Stromal cell of bone marrow (primary cell): ENCODE results near the gene AKR1E2.
A peak's percentile ranks its signal among the peaks of the same experiment; 100 is the strongest.
"Not testable (repeated sequence)": the region's sequence is repeated elsewhere in the genome, so short reads cannot be mapped to it uniquely, and the experiment has no call there.

Experiments
- DNase-seq: peaks from one replicate; pipeline ENCODE4 v3.0.0-alpha.2; 2012; ENCODE audit warnings: low read depth

AKR1E2 gene

GRCh38 chr10:4813496-4813895 is 12.5 kb upstream of the AKR1E2 start:
- DNase-seq, result no peak

DNA sequence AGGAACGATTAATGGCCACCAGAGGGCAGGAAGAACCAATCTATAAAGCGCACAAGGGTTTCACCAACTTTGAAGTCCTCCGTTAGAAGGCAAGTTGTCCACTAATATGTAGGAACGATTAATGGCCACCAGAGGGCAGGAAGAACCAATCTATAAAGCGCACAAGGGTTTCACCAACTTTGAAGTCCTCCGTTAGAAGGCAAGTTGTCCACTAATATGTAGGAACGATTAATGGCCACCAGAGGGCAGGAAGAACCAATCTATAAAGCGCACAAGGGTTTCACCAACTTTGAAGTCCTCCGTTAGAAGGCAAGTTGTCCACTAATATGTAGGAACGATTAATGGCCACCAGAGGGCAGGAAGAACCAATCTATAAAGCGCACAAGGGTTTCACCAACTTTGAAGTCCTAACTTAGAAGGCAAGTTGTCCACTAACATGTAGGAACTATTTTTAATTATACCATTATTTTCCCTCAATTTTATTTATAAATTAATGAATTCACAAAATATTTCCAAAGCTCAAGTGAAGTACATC is 10.3 kb upstream of the AKR1E2 start:
- DNase-seq, result not testable (repeated sequence)

DNA sequence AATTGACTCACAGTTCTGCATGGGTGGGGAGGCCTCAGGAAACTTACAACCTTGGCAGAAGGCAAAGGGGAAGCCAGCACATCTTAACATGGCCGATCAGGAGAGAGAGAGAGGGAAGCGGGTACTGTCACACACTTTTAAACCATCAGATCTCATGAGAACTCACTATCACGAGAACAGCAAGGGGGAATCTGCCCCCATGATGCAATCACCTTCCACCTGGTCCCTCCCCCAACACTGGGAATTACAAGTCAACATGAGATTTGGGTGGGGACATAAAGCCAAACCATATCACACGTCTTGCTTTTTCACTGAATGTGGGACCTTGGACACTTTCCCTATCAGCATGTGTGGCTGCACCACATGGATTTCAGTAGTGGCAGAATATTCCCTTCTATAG is 9.0 kb upstream of the AKR1E2 start:
- DNase-seq, result no peak

DNA sequence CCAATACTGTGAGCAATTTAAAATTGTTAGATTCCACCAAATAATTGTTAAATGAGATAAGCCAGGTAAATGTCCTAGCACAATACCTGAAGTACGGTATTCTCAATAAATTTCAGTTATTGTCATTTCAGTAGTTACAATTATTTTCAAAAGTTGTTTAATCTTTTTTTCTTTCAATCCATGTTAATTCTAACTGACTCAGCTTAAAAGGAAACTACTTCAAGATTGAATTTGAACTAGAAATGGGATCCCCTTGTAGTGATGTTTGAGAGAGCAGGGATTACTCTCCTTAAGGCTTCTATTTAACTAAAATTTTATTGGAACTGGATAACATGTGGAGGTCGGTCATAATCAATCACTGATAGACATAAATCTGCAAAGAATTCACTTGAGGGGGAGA is 6.9 kb upstream of the AKR1E2 start:
- no peak for DNase-seq

DNA sequence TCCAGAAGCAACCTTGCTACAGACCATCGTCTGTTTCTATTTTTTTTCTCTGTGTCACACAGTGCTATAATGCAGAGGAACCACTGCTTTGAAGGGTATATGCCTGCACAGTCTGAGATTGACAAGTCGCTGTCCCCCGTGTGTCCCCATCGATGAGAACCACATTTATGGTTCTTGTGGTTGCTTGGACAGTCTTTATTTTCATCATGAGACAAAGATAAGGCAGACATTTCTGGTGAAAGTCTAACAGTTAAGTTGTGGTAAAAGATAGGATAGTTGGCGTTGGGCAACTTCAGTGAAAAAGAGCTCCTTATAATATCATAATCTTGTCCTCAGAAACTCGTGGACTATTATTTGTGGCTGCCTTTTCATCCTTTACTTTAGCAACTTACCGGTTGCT is 6.3 kb upstream of the AKR1E2 start:
- no peak for DNase-seq

GRCh38 chr10:4820804-4821401 is 5.1 kb upstream of the AKR1E2 start:
- DNase-seq, result peak; percentile 47

DNA sequence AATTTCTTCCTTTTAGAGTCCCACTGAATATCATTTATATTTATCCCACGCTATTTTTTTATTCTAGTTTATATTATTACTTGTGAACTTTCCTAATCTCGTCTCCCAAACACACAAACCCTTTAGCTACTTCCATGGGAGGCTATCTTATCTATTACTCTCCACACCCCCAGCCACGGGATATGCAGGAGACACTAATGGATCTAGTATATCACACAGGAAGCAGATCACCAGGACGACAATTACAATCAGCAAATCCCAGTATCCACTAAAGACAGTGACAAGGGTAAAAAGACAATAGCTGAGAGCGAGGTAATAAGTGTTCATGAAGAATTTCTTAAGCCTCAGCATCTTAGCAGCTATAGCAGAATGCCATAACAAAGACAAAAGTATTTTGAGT is 3.8 kb upstream of the AKR1E2 start:
- DNase-seq, result no peak

GRCh38 chr10:4824791-4825310 is 1.2 kb upstream of the AKR1E2 start:
- no peak for DNase-seq

GRCh38 chr10:4825456-4825867 is 545 bp upstream of the AKR1E2 start:
- no peak for DNase-seq

DNA sequence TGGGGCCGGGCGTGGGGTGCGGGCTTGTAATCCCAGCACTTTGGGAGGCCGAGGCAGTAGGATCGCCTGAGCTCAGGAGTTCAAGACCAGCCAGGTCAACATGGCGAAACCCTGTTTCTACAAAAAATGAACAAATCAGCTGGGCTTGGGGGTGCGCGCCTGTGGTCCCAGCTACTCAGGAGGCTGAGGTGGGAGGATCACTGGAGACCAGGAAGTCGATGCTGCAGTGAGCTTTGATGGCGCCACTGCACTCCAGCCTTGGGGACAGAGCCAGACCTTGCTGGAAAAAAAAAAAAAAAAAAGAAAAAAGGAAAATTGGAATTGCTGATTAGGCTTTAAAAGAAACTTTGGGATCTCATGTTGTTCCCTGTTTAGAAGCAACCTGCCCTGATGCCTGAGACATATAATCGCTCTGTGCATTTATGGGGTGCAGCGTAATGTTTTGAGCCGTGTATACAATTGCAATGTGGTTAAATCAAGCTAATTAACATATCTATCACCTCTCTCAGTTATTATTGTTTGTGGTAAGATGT is 851 bp downstream of the AKR1E2 start:
- DNase-seq, result no peak

DNA sequence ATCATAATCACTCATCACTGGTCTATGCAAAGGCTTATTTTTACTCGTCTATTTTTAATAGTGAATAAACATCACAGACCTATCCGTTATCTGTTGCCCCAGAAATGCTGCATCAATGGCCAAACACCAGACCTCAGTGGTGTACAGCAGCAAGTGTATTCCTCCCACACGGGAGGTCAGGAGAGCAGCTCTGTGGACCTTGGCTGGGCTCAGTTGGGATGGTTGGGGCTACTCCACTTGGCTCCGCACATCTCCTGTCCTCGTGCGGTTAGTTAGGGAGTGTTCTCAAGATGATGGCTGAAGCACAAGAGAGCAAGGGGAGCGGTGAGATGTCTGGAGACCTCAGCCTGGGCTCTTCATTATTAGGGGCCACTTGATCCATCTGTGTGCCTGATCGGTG is 2.0 kb downstream of the AKR1E2 start:
- no peak for DNase-seq

DNA sequence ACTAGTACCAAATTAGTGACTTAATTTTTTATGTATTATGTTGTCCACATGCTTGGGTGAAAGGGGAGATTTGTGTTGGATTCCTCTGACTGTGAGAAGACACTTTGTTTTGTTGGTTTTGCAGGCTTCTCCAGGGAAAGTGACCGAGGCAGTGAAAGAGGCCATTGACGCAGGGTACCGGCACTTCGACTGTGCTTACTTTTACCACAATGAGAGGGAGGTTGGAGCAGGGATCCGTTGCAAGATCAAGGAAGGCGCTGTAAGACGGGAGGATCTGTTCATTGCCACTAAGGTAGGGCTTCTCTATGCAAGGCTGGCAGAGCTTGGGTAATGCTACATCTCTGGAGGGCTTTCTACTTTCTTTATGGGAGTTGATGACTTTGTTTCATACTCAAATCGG is 4.5 kb downstream of the AKR1E2 start:
- no peak for DNase-seq

DNA sequence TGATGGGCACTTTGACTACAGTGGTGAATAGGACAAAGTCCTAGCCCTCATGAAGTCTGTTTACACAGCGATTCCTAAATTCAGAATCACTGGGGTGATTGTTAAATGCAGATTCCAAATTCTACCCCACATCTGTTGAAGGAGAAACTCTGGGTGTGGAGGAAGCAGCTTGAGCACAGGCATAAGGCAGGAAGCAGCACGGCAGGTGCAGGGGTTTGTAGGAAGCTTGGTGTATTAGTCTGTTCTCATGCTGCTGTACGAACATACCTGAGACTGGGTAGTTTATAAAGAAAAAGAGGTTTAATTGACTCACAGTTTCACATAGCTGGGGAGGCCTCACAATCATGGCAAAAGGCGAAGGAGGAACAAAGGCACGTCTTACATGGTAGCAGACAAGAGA is 5.1 kb downstream of the AKR1E2 start:
- DNase-seq, result no peak

DNA sequence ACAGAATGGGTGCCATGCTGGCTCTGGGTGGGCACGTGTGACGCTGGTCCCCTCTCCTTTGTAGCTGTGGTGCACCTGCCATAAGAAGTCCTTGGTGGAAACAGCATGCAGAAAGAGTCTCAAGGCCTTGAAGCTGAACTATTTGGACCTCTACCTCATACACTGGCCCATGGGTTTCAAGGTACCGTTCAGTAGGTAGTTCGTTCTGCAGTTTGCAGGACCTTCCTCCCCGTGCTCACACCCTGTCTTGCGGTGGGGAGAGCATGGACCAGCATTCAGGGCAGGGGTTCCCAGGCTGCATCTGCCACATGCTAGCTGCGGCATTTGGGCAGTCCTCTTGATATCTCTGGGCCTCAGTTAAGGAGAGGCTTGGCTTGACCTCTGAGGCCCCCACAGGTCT is 7.3 kb downstream of the AKR1E2 start:
- no peak for DNase-seq

GRCh38 chr10:4834898-4835405 is 8.9 kb downstream of the AKR1E2 start:
- DNase-seq, result no peak

GRCh38 chr10:4835494-4835918 is 9.5 kb downstream of the AKR1E2 start:
- no peak for DNase-seq

DNA sequence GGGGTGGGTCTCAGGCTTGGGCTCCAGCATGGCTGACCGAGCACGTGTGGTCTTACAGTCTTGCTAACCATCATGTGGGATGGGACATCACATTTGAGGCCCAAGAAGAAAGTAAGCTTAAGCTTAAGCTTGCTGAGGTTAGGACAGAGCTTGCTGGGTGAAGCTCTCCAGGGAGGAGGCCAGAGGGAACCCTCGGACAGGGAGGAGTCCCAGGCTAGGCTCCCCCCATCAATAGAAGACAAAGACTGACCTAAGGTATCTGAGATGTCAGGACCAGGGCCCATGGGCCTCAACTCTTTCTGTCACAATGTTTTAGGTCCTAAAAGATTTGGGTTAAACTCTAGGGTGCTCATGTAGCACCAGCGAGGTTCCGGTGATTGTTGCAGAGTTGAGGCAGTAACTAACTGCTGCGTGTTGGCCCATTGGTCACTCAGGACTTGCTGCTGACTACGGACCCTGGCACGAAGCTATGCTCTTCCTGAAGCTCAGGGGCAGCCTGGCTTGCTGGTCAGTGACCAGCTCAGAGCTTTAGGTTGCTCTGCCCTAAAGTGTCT is 10.5 kb downstream of the AKR1E2 start:
- no peak for DNase-seq

- DNase-seq, result no peak
Measured at GRCh38 chr10:4837551-4837950, 11.5 kb downstream of the AKR1E2 start.

GRCh38 chr10:4838743-4839142 is 12.7 kb downstream of the AKR1E2 start:
- no peak for DNase-seq

- no peak for DNase-seq
Measured at GRCh38 chr10:4839353-4839752, 13.3 kb downstream of the AKR1E2 start.

DNA sequence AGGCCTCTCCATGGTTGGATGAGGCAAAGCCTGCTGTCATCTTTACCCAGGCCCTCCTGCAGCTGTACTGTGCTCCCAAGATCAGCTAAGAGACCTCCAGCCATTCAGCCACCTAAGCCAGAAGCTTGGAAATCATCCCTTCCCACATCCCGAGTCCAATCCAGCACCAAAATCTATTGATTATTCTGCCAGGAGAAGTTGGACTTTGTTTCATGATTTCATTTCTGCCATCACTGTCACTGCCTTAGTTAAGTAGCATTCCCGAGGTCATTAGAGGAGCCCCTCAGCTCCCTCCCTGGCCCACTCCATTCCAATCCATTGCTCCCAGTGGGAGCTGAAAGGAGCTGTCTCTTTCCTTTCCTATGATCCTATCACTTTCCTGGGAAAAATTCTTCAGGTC is 14.1 kb downstream of the AKR1E2 start:
- DNase-seq, result no peak

- DNase-seq, result no peak
Measured at GRCh38 chr10:4843525-4844180, 17.6 kb downstream of the AKR1E2 start.

- DNase-seq, result no peak
Measured at GRCh38 chr10:4844864-4845263, 18.9 kb downstream of the AKR1E2 start.
